ENCODE measurements around the gene CA11.

Gene CA11

GRCh38 chr19:48627201-48627864 is 18.7 kb downstream of the CA11 start:
- Histone ChIP-seq H3K4me1 (ENCODE audit: insufficient read depth, low read length) (peaks cover 13% of the 10 kb centered on the region), H3K9me3 (ENCODE audit: insufficient read depth, low read depth, low read length) (no peaks in the 10 kb centered on the region), H3K36me3 (ENCODE audit: insufficient read depth, low read length) (0 out of 2 replicates have a peak, but pooled peaks cover 3% of the 10 kb centered on the region), H3K9ac (ENCODE audit: low read depth, low read length) (no peak overlapping the region), H3K4me3 (ENCODE audit: low read length) (no peak overlapping the region), H3K27me3 (ENCODE audit: insufficient read depth, low read length) (no peaks in the 10 kb centered on the region), H3K27ac (ENCODE audit: low read depth, low read length) (peak overlapping the region; percentile 25; the same call in 1 of the 2 replicates)
- WGBS: 85% methylated on average over 6 of the region's 6 CpGs

GRCh38 chr19:48625891-48626327 is 20.1 kb downstream of the CA11 start:
- Histone ChIP-seq H3K9me3 (ENCODE audit: insufficient read depth, low read depth, low read length) (no peaks in the 10 kb centered on the region), H3K27ac (ENCODE audit: low read depth, low read length) (no peak overlapping the region), H3K9ac (ENCODE audit: low read depth, low read length) (no peak overlapping the region), H3K4me1 (ENCODE audit: insufficient read depth, low read length) (peaks cover 13% of the 10 kb centered on the region), H3K36me3 (ENCODE audit: insufficient read depth, low read length) (0 out of 2 replicates have a peak, but pooled peaks cover 3% of the 10 kb centered on the region), H3K27me3 (ENCODE audit: insufficient read depth, low read length) (no peaks in the 10 kb centered on the region), H3K4me3 (ENCODE audit: low read length) (no peak overlapping the region)
- 95% methylated on average over 30 of the region's 30 CpGs for WGBS

- Histone ChIP-seq H3K27ac (ENCODE audit: low read depth, low read length) (peak overlapping the region; percentile 82; the same call in 1 of the 2 replicates), H3K4me3 (ENCODE audit: low read length) (peak overlapping the region; percentile 77), H3K9me3 (ENCODE audit: insufficient read depth, low read depth, low read length) (no peaks in the 10 kb centered on the region), H3K9ac (ENCODE audit: low read depth, low read length) (peak overlapping the region; percentile 80), H3K27me3 (ENCODE audit: insufficient read depth, low read length) (no peaks in the 10 kb centered on the region), H3K36me3 (ENCODE audit: insufficient read depth, low read length) (0 out of 2 replicates have a peak, but pooled peaks cover 3% of the 10 kb centered on the region), H3K4me1 (ENCODE audit: insufficient read depth, low read length) (peaks cover 15% of the 10 kb centered on the region)
- WGBS: 50% methylated on average over 21 of the region's 24 CpGs
Observed at GRCh38 chr19:48624791-48625723, 20.9 kb downstream of the CA11 start.

GRCh38 chr19:48624067-48624594 is 21.9 kb downstream of the CA11 start:
- H3K9me3 ChIP-seq (ENCODE audit: insufficient read depth, low read depth, low read length): no peaks in the 10 kb centered on the region

GRCh38 chr19:48623556-48624066 is 22.4 kb downstream of the CA11 start:
- H3K9me3 ChIP-seq (ENCODE audit: insufficient read depth, low read depth, low read length): no peaks in the 10 kb centered on the region
- H3K36me3 ChIP-seq (ENCODE audit: insufficient read depth, low read length): 0 out of 2 replicates have a peak, but pooled peaks cover 3% of the 10 kb centered on the region
- peak overlapping the region; percentile 75 for H3K9ac ChIP-seq (ENCODE audit: low read depth, low read length)
- peaks cover 17% of the 10 kb centered on the region for H3K4me1 ChIP-seq (ENCODE audit: insufficient read depth, low read length)
- 38% methylated on average over 8 of the region's 8 CpGs for WGBS
- peak overlapping the region; percentile 75 for H3K27ac ChIP-seq (ENCODE audit: low read depth, low read length)
- H3K27me3 ChIP-seq (ENCODE audit: insufficient read depth, low read length): no peaks in the 10 kb centered on the region
- H3K4me3 ChIP-seq (ENCODE audit: low read length): peak overlapping the region; percentile 51

More at GRCh38 chr19:48624067-48624594, 21.9 kb downstream of the CA11 start:
- Histone ChIP-seq H3K9ac (ENCODE audit: low read depth, low read length) (peak overlapping the region; percentile 80), H3K27me3 (ENCODE audit: insufficient read depth, low read length) (no peaks in the 10 kb centered on the region), H3K36me3 (ENCODE audit: insufficient read depth, low read length) (0 out of 2 replicates have a peak, but pooled peaks cover 3% of the 10 kb centered on the region), H3K4me3 (ENCODE audit: low read length) (peak overlapping the region; percentile 77), H3K4me1 (ENCODE audit: insufficient read depth, low read length) (peaks cover 17% of the 10 kb centered on the region), H3K27ac (ENCODE audit: low read depth, low read length) (peak overlapping the region; percentile 82)
- under 1% methylated on average over 39 of the region's 40 CpGs for WGBS

- Histone ChIP-seq H3K36me3 (ENCODE audit: insufficient read depth, low read length) (peaks cover 35% of the 10 kb centered on the region), H3K9me3 (ENCODE audit: insufficient read depth, low read depth, low read length) (no peaks in the 10 kb centered on the region), H3K27me3 (ENCODE audit: insufficient read depth, low read length) (no peaks in the 10 kb centered on the region), H3K4me1 (ENCODE audit: insufficient read depth, low read length) (peaks cover 41% of the 10 kb centered on the region), H3K27ac (ENCODE audit: low read depth, low read length) (peak overlapping the region; percentile 99), H3K9ac (ENCODE audit: low read depth, low read length) (peak overlapping the region; percentile 83), H3K4me3 (ENCODE audit: low read length) (peak overlapping the region; percentile 97)
- WGBS: 37% methylated on average over 5 of the region's 6 CpGs
Observed at GRCh38 chr19:48619692-48620585, 26.0 kb downstream of the CA11 start.

- H3K27ac ChIP-seq (ENCODE audit: low read depth, low read length): peak within 1 kb of the TSS; percentile 99
- peak within 1 kb of the TSS; percentile 97 for H3K4me3 ChIP-seq (ENCODE audit: low read length)
- H3K4me1 ChIP-seq (ENCODE audit: insufficient read depth, low read length): peaks cover 43% of the 10 kb centered on the region
- H3K9ac ChIP-seq (ENCODE audit: low read depth, low read length): peak within 1 kb of the TSS; percentile 99
- under 1% methylated on average over 69 of the region's 69 CpGs for WGBS
- peaks cover 35% of the 10 kb centered on the region for H3K36me3 ChIP-seq (ENCODE audit: insufficient read depth, low read length)
- no peaks in the 10 kb centered on the region for H3K9me3 ChIP-seq (ENCODE audit: insufficient read depth, low read depth, low read length)
- H3K27me3 ChIP-seq (ENCODE audit: insufficient read depth, low read length): no peaks in the 10 kb centered on the region
Observed at GRCh38 chr19:48618916-48619691, 26.9 kb downstream of the CA11 start, which contains the start of the genes RPL18 and SPHK2. Gene RPL18 (minus strand): TSS chr19:48619178. CDS start chr19:48619143, 35 bp downstream. Gene SPHK2 (plus strand): TSS chr19:48619506. CDS start chr19:48620515, 1,009 bp downstream.

GRCh38 chr19:48618278-48618915 is 27.6 kb downstream of the CA11 start:
- Histone ChIP-seq H3K27me3 (ENCODE audit: insufficient read depth, low read length) (no peaks in the 10 kb centered on the region), H3K27ac (ENCODE audit: low read depth, low read length) (peak overlapping the region; percentile 99), H3K9ac (ENCODE audit: low read depth, low read length) (peak overlapping the region; percentile 99), H3K4me1 (ENCODE audit: insufficient read depth, low read length) (peaks cover 39% of the 10 kb centered on the region), H3K4me3 (ENCODE audit: low read length) (peak overlapping the region; percentile 97), H3K9me3 (ENCODE audit: insufficient read depth, low read depth, low read length) (no peaks in the 10 kb centered on the region), H3K36me3 (ENCODE audit: insufficient read depth, low read length) (peaks cover 35% of the 10 kb centered on the region)
- WGBS: 1% methylated on average over 18 of the region's 18 CpGs

- 89% methylated on average over 18 of the region's 18 CpGs for WGBS
- no peaks in the 10 kb centered on the region for H3K27me3 ChIP-seq (ENCODE audit: insufficient read depth, low read length)
- H3K4me1 ChIP-seq (ENCODE audit: insufficient read depth, low read length): peaks cover 37% of the 10 kb centered on the region
- peaks cover 35% of the 10 kb centered on the region for H3K36me3 ChIP-seq (ENCODE audit: insufficient read depth, low read length)
- no peaks in the 10 kb centered on the region for H3K9me3 ChIP-seq (ENCODE audit: insufficient read depth, low read depth, low read length)
- H3K4me3 ChIP-seq (ENCODE audit: low read length): peak overlapping the region; percentile 97
- peak overlapping the region; percentile 99 for H3K9ac ChIP-seq (ENCODE audit: low read depth, low read length)
- peak overlapping the region; percentile 99 for H3K27ac ChIP-seq (ENCODE audit: low read depth, low read length)
Observed at GRCh38 chr19:48617146-48617937, 28.6 kb downstream of the CA11 start.
